HG03342 (cell line): ENCODE measurements around the gene KRT7.
"Not testable (repeated sequence)": the region's sequence is repeated elsewhere in the genome, so short reads cannot be mapped to it uniquely, and the experiment has no call there.

ENCODE experiments used
- ATAC-seq: cut with Tn5 transposase; IDR thresholded peaks from one replicate; pipeline ENCODE4 v1.9.1; 2021; ENCODE audit warnings: mild to moderate bottlenecking, moderate library complexity; ENCODE audit not compliant: unreplicated experiment

The KRT7 gene

DNA sequence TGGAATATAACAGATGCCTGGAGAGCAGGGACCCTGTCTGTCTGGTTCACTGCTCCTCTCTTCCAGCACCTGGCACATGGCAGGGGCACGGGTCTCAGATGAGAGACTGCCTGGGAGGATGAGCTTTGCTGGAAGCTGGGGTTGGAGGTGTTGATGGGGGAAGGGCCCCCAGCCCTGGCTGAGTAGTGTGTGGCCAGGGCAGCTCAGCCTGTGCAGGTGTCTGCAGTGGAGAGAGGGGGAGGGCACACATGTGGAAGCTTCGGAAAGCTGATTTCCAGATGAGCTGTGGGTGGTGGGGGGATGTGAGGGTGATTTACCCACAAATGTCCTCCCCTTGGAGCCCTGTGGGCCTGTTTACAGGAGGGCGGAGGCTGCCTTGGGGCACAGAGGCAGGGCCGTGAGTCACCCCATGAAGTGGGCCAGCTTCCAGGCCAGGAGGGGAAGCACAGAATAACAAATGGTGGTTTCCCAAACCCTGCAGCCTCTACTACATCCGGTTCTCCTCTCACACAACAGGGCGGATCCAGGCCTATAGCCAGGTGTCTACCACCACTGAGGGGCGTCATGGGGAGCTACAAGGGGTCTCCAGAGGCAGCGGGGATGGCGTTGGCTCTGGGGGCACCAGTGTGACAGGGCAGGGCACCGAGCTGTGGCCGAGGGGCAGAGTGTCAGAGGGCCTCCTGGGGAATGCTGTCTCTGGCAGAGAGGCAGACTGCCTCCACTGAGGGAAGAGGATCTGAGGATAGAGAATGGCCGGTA is 11.0 kb downstream of the KRT7 start:
- peak; percentile 86 for ATAC-seq

DNA sequence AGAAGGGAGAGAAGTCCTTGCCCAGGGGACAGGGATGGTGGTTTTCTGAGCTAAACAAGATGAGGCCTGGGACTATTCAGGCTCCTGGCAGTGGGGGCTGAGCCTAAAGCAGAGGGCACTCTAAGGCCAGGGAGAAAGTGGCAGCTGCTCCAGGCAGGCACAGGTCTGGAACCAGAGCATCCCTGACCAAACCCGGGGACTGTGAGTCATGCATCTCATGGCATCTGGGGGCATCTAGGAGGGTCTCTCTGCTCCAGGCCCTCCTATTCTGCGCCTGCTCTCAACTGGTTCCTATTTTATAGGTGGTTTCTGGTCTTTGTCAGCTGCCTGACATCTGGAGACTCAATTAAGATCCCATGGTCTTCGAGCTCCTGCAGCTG is 11.6 kb downstream of the KRT7 start:
- ATAC-seq = peak; percentile 7

DNA sequence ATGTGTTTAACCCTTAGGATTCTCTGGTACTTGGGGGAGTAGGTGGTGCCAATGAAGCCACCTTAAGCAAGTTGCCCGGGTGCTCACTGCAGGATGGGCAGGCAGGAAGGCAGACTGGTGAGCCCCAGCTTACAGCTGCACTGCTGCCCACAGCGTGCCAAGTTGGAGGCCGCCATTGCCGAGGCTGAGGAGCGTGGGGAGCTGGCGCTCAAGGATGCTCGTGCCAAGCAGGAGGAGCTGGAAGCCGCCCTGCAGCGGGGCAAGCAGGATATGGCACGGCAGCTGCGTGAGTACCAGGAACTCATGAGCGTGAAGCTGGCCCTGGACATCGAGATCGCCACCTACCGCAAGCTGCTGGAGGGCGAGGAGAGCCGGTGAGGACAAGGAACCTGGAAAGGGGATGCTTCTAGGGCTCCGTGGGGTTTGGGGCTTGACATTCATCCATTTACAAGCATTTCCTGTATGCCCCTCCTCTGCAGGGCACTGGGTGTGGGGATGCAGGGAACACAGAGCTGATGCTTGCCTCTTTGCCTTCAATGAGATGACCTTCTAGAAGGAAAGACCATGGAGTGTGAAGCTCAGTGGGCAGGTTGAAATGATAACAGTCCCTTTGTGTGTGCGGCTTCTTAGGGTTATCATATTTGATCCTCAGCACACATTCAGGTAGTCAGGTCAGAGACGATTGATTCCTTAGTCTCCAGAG is 12.4 kb downstream of the KRT7 start:
- no peak for ATAC-seq

DNA sequence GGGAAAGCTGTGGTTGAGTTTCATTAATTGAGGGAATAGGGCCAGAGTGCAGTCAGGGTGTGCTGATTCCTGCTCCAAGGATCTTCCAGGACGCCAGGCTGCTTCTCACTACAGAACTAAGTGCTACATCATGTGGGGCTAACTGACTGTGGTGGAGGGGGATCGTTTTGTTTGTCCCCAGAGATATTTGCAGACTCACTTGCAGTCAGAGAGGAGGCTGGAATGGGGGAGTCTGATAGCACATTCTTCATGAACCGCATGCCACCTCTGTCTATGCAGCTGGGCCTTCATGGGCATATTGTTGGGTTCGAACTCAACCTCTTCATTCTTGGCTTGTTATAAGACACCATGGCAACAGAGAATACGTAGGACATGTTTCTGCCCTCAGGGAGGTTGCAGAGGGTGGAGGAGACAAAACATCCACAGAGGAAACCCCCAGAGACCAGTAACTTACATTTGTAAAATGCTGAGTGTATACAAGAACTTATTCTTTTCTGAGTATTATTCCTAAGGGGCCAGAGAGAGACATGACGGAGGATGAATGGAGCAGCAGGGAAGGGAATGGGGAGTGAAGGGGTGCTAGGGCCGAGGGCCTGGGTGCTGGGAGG is 13.0 kb downstream of the KRT7 start:
- no peak for ATAC-seq

DNA sequence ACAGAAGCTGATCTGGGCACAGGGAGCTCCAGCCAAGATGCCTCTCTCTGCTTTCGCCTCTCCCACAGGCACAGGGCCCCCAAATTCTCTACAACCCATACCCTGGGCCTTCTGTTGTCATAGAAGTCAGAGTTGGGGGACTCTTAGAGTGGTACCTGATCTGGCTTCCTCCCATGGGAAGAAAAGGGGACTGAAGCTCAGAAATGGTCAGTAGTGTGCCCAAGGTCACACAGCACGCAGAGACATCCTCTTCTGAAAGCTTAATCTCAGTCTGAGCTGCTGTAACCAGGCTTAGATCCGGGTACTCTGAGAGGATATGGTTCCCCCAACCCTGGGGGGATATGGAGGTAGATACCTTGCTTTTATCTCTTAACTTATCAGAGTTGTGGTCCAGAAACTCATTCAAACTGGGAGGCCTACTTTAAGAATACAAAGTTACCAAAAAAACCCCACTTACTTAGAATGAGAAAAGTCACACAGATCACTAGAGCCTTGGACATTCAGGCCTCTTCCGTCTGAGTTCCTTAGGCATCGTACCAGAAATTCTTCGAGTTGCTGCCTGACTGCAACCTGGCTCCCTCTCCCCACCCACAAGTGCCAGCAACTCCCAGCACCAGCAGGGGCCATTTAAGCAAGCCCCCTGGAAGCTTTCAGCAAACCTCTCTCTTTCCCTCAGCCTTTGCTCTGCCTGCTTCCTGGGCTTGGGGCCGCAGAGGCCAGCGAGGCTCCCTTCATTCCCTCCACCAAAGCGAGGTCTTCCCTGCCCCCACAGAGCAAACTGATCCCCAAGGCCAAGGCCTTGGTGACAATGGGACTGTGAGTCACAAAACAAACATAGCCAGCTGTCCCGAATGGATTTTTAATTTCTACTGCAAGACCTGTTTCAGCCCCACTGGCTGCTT is 13.9 kb downstream of the KRT7 start:
- no peak for ATAC-seq

DNA sequence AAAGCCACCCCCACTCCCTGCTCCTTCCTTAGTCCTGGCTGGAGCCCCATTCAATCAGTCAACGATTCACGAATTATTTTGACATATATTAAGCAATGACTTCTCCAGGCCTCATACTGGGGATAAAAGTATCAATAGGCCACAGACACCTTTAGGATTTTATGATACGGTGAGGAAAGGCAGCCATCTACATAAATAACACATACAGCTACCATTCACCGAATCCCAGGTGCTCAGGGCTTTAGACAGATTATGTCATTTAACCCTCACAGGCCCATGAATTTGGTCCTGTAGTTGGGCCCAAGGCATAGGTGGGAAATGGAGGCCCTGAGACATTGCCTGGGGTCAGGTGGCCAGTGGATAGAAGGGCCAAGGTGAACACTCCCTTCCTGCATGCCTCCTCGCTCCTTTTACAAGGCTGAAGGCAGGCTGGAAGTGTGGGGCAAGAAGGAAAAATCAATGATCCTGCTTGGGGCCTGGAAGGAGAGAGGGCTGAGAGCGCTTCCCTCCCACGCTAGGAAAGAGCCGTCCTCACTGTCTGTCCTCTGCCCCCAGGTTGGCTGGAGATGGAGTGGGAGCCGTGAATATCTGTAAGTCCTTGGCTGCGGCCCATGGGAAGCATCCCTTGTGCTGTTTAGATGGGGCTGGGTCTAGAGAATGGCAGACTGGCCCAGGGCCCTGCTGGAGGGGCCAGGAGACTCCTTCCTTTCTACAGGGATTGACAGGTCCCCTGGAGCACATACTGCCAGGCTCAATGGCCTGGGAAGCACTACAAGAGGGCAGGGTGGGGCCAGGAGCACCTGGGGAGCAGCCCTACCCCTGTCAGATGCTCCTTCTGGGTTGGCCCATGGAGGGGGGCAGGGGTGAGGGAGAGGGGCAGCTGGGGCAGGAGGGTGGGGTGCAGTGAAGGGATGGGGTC is 14.8 kb downstream of the KRT7 start:
- ATAC-seq = no peak

DNA sequence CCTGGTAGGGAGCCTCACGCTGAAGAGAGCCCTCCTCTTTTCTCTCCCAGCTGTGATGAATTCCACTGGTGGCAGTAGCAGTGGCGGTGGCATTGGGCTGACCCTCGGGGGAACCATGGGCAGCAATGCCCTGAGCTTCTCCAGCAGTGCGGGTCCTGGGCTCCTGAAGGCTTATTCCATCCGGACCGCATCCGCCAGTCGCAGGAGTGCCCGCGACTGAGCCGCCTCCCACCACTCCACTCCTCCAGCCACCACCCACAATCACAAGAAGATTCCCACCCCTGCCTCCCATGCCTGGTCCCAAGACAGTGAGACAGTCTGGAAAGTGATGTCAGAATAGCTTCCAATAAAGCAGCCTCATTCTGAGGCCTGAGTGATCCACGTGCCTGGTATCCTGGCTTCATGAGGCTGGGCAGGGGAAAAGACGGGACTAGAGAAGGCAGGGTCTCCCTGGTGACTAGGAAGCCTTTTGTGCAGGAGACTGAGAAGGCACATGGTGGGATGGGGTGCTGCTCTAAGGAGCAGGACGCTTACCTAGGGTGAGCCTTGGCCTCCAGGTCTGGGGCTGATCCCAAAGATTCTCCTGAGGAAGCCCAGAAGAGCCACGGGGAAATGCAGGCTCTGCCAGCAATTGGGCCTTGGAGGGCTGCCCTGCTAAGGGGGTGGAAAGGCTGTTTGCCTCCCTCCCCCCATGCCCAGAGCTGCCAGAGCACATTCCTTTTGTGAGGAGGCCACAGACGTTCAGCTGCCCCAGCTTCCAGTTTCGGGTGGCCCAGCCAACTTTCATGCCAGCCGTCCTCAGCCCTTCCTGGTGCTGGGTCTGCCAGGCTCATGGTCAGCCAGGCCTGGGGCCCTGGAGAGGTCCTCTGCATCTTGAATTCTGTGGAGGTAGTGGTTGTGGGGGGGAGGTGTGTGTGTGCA is 15.8 kb downstream of the KRT7 start:
- no peak for ATAC-seq

DNA sequence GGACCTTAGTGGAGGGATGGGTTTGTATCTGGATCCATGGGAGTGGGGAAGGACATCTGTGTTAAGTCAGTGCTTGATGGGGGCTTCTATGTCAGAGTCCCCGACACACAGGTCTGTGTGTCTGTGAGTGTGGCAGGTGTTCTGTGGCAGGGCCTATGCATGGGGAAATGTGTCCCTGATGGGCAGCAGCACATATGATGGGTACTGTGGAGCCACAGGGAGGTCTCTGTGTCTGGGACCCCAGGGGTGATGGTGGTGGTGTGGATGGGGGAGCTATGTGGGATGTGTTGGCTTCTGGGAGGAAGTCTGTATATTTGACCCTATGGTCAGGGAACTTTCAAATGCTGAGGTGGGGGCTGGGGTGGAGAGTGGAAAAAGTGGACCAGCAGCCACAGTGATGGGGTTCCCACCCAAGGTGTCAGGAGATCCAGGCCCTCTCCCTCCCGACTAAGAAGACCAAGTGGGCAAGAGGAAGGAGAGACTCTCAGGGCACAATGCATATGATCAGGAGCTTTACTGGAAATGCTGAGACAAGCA is 16.5 kb downstream of the KRT7 start:
- no peak for ATAC-seq

DNA sequence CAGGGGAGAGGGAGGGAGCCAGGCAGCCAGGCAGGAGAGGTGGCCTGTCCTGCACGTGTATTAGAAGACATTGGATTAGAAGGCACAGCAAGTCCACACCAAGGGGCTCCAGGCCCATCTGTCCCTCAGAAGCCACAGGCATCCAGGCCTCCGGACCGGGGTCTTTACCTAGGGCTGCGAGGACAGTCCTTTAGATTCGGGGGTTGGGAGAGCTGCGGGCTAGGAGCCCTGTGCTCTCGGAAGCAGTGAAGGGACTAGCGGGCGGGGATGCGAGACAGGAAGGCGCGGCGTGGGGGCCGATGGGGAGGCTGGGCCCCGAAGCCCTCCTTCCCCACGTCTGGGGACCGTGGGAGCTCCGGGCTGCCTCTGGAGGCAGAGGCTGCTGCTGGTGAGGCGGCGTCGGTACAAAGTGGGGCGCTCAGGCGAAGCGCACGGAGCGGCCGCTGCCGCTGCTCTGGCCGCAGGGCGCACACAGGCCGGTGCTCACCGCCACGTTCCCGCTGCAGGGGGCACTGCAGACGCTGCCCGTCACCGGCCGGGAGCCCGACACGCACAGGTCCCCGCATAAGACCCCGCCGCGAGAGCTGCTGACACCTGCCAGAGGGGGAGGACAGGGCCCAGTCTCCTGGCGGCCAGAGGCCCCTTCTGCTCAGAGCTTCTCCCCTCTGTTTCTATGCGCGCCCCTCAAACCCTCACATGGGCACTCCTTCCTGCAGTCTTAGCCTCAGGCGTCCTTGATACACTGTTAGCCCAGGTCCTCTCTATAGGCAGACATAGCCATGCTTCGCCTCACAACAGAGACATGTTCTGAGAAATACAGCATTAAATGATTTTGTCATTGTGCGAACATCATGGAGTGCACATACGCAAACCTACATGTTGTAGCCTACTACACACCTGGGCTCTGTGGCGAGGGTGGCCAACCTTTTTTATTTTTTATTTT is 17.3 kb downstream of the KRT7 start:
- ATAC-seq = no peak

DNA sequence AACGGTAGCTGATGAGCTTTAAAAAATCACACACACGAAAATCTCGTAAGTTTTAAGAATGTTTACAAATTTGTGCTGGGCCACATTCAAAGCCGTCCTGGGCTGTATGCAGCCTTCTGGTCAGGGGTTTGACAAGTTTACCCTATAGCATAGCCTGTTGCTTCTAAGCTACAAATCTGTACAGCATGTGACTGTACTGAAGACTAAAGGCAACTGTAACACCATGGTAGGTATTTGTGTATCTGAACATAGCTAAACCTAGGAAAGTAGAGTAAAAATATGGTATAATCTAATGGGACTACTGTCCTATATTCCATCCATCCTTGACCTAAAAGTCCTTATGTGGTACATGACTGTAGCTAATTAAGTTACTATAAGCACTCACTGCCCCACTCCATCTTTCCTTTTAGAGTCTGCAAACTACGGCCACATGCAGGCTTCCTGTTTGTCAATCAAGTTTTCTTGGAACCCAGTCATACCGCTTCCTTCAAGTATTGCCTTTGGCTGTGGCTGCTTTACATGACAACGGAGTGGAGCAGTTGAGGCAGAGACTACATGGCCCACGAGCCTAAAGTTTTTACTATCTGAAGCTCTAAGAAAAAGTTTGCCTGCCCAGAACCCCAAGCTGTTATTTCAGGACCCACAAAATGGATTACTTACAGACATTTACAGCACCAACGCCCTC is 18.5 kb downstream of the KRT7 start:
- ATAC-seq = no peak

DNA sequence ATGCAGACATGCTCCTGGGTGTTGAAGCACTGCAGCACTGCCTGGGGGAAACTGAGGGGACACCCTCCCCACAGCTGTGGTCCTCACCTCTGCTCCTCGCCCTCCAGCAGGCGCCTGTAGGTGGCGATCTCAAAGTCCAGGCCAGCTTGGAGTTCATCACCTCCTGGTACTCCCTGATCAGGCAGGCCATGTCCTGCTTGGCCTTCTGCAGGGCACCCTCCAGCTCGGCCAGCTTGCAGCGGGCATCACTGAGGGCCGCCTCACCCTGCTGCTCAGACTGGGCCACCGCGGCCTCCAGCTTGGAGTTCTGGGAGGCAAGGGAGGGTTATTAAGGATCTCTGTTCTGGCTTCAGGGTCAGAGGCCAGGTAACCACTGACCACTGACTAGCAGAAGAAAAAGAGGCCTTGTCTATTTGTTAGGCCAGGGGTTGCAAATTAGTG is 19.2 kb downstream of the KRT7 start:
- not testable (repeated sequence) for ATAC-seq

DNA sequence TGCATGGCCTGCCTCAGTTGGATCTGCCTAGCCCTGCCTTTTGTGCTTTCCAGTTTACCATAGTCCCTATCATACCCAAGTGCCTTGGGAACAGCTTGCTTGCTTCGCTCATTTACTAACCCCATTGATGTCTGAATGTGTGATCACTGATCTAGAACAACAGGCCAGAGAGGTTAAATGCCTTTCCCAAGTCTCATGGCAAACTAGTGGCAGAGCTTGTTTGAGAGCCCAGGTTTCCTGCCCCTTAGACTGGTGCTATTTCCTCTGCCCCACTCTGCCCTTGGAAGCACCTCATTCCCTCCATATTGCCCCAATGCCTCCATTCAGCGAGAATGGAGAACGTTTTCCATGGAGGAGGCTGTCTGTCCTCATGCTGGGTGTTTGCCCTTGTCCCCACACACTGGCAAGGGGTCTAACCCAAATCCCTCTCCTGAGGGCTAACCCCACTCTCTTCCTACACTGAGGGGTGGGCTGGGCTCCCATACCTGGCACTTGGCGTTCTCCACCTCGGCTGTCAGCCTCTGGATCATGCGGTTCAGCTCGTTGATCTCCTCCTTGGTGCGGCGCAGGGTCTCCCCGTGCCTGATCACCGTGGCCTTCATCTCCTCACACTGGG is 19.8 kb downstream of the KRT7 start:
- ATAC-seq = no peak

DNA sequence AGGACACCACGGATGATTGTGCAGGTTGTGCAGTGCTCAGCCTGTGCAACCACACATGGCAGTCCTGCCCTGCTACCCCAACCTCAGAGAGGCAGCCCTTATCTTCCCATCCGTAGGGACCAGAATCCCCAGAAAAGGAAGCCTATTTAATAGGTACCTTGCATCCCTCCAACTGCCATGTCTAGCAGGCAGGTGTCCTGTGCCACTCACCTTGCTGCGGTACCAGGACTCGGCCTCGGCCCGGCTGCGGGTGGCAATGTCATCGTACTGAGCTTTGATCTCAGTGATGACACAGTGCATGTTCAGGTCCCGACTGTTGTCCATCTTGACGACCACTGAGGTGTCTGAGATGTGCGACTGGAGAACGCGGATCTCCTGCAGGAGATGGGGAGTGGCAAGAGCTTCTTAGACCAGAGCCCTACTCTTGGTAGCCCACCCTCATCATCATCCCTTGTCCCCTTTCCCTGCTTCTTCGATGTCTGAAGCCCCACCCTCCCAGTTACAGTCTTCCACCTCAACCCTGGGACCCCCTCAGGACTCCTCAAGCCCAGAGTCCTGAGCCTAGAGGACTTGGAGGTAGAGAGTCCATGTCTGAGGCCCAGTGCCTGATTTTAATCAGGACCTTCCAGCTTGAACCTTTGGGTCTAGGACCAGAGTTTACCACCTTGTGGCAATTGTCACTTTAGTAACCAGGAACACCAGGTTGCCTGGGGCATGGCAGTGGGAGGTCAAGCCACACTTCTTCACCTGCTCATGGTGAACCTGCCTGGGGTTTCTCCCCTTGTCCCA is 20.5 kb downstream of the KRT7 start:
- no peak for ATAC-seq

DNA sequence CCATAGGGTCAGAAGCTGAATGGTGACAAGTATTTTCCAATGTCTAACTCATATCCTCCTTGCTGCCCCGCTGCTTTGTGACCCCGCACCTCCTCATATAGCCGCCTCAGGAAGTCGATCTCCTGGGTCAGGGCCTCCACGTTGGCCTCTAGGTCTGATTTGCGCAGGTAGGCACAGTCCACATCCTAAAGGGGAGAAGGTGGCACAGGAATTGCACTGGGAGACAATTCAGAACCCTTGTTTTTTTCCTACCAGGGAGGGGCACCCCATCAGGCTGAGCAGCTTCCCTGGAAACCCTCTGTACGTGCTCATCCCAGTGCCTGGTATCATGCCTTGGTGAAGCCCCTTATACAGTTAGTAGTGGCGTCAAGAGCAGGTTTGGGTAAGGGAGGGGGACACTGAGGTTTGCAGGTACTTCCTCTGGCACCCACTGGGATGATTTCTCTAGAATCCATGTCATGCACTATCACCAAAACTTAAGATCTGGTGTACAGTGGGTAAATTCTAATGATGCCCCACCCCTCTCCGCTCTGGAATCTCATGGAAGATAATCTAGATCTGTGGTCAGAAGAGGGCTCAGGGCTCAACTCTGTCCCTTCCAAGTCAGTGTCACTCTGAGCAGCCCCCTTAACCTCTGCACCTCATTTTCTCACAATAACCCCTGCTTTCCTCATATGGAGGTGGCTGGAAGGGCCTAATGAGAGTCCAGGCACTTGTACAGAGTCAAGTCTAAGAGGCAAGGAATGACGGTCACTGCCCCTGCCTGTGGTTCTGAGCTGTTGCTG is 21.3 kb downstream of the KRT7 start:
- ATAC-seq = no peak
